Measurements from ENCODE around the gene RANBP1.

- TF ChIP-seq POLR2A (IDR thresholded peaks at IDR 0.05) (no peak), CTCF (IDR thresholded peaks at IDR 0.05 in 4 of 5, conservative IDR thresholded peaks at IDR 0.05 in 1 of 5) (no peak)
These were observed 9.1 kb upstream of the RANBP1 start for GRCh38 chr22:20106849-20107237.

Data from gastrocnemius medialis (tissue), 4 donors.